Spleen (tissue), 7 donors: ENCODE measurements around the gene MED28.

ENCODE experiments used
- POLR2AphosphoS5 ChIP-seq, 3 donors: sonication (generic); formaldehyde crosslinking; IDR thresholded peaks; one replicate each; pipeline ENCODE4 v1.5.1; 2017; ENCODE audit warnings: antibody characterized with exemption in 3 of 3
- TF ChIP-seq, protein P1 (sequence below), 11 experiments: fragments of 200-600 bp in 7 of 11; fragments of 450-650 bp in 4 of 11; sonication (generic) in 4 of 11; IDR thresholded peaks in 8 of 11; conservative IDR thresholded peaks in 3 of 11; 1 replicate in 7 of 11; 2 replicates in 4 of 11; pipeline versions ENCODE4 v1.4.0 to v1.8.0; 2016 to 2021; ENCODE audit warnings: antibody characterized with exemption in 11 of 11, inconsistent platforms in 4 of 11, mild to moderate bottlenecking in 1 of 11
- donor health status: DM: no; HTN: no; CAD: no; lungs with moderate emphysema.
- donor health status: DM: no; HTN: no; CAD: no.
- donor health status: DM: no; HTN: no; CAD: no.

DNA sequence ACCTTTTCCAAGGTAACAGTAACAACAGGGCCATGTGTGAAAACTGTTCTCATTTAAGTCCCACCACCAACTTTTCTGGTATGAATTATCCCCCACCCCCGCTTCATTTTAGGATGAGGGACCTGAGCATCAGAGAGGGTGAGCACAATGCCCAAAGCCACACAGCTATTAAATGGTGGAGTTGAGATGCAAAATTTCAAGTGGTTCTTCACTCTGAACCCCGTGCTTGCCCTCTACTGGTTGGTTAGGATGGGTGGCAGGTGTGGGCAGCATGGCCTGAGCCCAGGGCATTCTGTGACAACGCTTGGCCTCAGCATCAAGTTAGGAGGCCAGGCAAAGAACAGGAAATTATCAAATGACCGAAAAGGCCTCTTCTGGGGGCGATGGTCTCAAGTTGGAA is 33.5 kb downstream of the MED28 start:
- TF ChIP-seq POLR2AphosphoS5 (IDR thresholded peaks at IDR 0.05): no peak
- TF ChIP-seq, protein P1, sequence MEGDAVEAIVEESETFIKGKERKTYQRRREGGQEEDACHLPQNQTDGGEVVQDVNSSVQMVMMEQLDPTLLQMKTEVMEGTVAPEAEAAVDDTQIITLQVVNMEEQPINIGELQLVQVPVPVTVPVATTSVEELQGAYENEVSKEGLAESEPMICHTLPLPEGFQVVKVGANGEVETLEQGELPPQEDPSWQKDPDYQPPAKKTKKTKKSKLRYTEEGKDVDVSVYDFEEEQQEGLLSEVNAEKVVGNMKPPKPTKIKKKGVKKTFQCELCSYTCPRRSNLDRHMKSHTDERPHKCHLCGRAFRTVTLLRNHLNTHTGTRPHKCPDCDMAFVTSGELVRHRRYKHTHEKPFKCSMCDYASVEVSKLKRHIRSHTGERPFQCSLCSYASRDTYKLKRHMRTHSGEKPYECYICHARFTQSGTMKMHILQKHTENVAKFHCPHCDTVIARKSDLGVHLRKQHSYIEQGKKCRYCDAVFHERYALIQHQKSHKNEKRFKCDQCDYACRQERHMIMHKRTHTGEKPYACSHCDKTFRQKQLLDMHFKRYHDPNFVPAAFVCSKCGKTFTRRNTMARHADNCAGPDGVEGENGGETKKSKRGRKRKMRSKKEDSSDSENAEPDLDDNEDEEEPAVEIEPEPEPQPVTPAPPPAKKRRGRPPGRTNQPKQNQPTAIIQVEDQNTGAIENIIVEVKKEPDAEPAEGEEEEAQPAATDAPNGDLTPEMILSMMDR (IDR thresholded peaks at IDR 0.05 in 8 of 11, conservative IDR thresholded peaks at IDR 0.05 in 3 of 11): no peak
